Loucy (cell line): Measurements from ENCODE around the gene PDK2.
A peak's percentile ranks its signal among the peaks of the same experiment; 100 is the strongest.

Experiments used
- H2AFZ ChIP-seq: fragments of 200-600 bp; sonication (generic); 2 replicates; pipeline ENCODE4 v1.6.0; 2016; ENCODE audit warnings: antibody characterized with exemption, mild to moderate bottlenecking, low read length, moderate library complexity
- H3F3A ChIP-seq: fragments of 200-600 bp; 2 replicates; pipeline ENCODE4 v1.6.0; 2016; ENCODE audit warnings: antibody characterized with exemption, low read depth, mild to moderate bottlenecking
- H3K27me3 ChIP-seq: fragments of 200-600 bp; sonication (generic); 2 replicates; pipeline ENCODE4 v1.6.1; 2014; ENCODE audit warnings: low read length, mild to moderate bottlenecking; ENCODE audit not compliant: insufficient read depth, poor library complexity, severe bottlenecking
- H3K36me3 ChIP-seq: fragments of 200-600 bp; sonication (generic); 2 replicates; pipeline ENCODE4 v1.6.1; 2016; ENCODE audit warnings: low read length; ENCODE audit not compliant: insufficient read depth
- H3K4me1 ChIP-seq: fragments of 200-600 bp; sonication (generic); 2 replicates; pipeline ENCODE4 v1.5.1; 2014; ENCODE audit warnings: low read length, mild to moderate bottlenecking; ENCODE audit not compliant: insufficient read depth, poor library complexity, severe bottlenecking
- H3K4me2 ChIP-seq: fragments of 200-600 bp; sonication (generic); 2 replicates; pipeline ENCODE4 v1.6.0; 2014; ENCODE audit warnings: antibody characterized with exemption, low read length, low read depth, mild to moderate bottlenecking; ENCODE audit not compliant: poor library complexity, severe bottlenecking
- H3K4me3 ChIP-seq: fragments of 200-600 bp; sonication (generic); 2 replicates; pipeline ENCODE4 v1.5.1; 2014; ENCODE audit warnings: low read length, mild to moderate bottlenecking, mixed read lengths; ENCODE audit not compliant: poor library complexity, severe bottlenecking
- H3K79me2 ChIP-seq: fragments of 200-600 bp; sonication (generic); 2 replicates; pipeline ENCODE4 v1.6.1; 2014; ENCODE audit warnings: low read length; ENCODE audit not compliant: insufficient read depth
- H3K9ac ChIP-seq: fragments of 200-600 bp; sonication (generic); 2 replicates; pipeline ENCODE4 v1.6.0; 2014; ENCODE audit warnings: mild to moderate bottlenecking, low read depth, low read length, moderate library complexity; ENCODE audit not compliant: poor library complexity, severe bottlenecking
- H3K9me2 ChIP-seq: fragments of 200-600 bp; sonication (generic); replicated peaks from 2 replicates; pipeline ENCODE4 v1.6.1; 2016; ENCODE audit warnings: low read depth, low read length, mixed read lengths
- H3K9me3 ChIP-seq: fragments of 200-600 bp; sonication (generic); 2 replicates; pipeline ENCODE4 v1.6.1; 2014; ENCODE audit warnings: mild to moderate bottlenecking, antibody characterized with exemption, low read length, low read depth; ENCODE audit not compliant: insufficient read depth
- H4K20me1 ChIP-seq: fragments of 200-600 bp; sonication (generic); 2 replicates; pipeline ENCODE4 v1.6.0; 2014; ENCODE audit warnings: antibody characterized with exemption, low read length, mild to moderate bottlenecking; ENCODE audit not compliant: insufficient read depth, poor library complexity, severe bottlenecking
- CTCF ChIP-seq: fragments of 200-600 bp; sonication (generic); conservative IDR thresholded peaks from 2 replicates; pipeline ENCODE4 v1.5.1; 2014; ENCODE audit warnings: mild to moderate bottlenecking, antibody characterized with exemption, low read length
- EZH2phosphoT487 ChIP-seq: fragments of 200-600 bp; IDR thresholded peaks from 2 replicates; pipeline ENCODE4 v1.6.1; 2018; ENCODE audit warnings: antibody characterized with exemption, mild to moderate bottlenecking, moderate library complexity, borderline replicate concordance

Gene PDK2

GRCh38 chr17:50114401-50114800, 19.2 kb downstream of the PDK2 start:
- H3K9ac ChIP-seq: no peak overlapping the region
- TF ChIP-seq EZH2phosphoT487 (no peak), CTCF (no peak)
- no peaks in the 10 kb centered on the region for H3K9me3 ChIP-seq
- H3K4me3 ChIP-seq: no peak overlapping the region
- no peak overlapping the region for H3K4me2 ChIP-seq
- no peaks in the 10 kb centered on the region for H3K4me1 ChIP-seq
- H3K36me3 ChIP-seq: peaks cover 6% of the 10 kb centered on the region; the same call in 1 of the 2 replicates
- H3F3A ChIP-seq: no peaks in the 10 kb centered on the region
- H2AFZ ChIP-seq: no peak overlapping the region
- H4K20me1 ChIP-seq: no peaks in the 10 kb centered on the region
- H3K79me2 ChIP-seq: no peaks in the 10 kb centered on the region
- H3K27me3 ChIP-seq: no peaks in the 10 kb centered on the region
- H3K9me2 ChIP-seq: no peaks in the 10 kb centered on the region

GRCh38 chr17:50114849-50115357, 19.8 kb downstream of the PDK2 start:
- peaks cover 4% of the 10 kb centered on the region; the same call in 1 of the 2 replicates for H3K36me3 ChIP-seq
- TF ChIP-seq CTCF: peak; percentile 92
- TF ChIP-seq EZH2phosphoT487: no peak
- H3K9me3 ChIP-seq: no peaks in the 10 kb centered on the region
- no peak overlapping the region for H3K4me3 ChIP-seq
- H2AFZ ChIP-seq: no peak overlapping the region
- H3K9ac ChIP-seq: no peak overlapping the region
- no peaks in the 10 kb centered on the region for H3K9me2 ChIP-seq
- no peaks in the 10 kb centered on the region for H3K79me2 ChIP-seq
- H3K27me3 ChIP-seq: no peaks in the 10 kb centered on the region
- no peaks in the 10 kb centered on the region for H3K4me1 ChIP-seq
- no peaks in the 10 kb centered on the region for H3F3A ChIP-seq
- no peak overlapping the region for H3K4me2 ChIP-seq
- no peaks in the 10 kb centered on the region for H4K20me1 ChIP-seq

- no peaks in the 10 kb centered on the region for H3K9me2 ChIP-seq
- no peak overlapping the region for H3K9ac ChIP-seq
- H2AFZ ChIP-seq: no peak overlapping the region
- no peaks in the 10 kb centered on the region for H3K9me3 ChIP-seq
- H4K20me1 ChIP-seq: no peaks in the 10 kb centered on the region
- no peaks in the 10 kb centered on the region for H3K79me2 ChIP-seq
- H3F3A ChIP-seq: no peaks in the 10 kb centered on the region
- H3K4me2 ChIP-seq: no peak overlapping the region
- no peaks in the 10 kb centered on the region for H3K36me3 ChIP-seq
- no peaks in the 10 kb centered on the region for H3K27me3 ChIP-seq
- H3K4me3 ChIP-seq: no peak overlapping the region
- TF ChIP-seq CTCF (no peak), EZH2phosphoT487 (no peak)
- no peaks in the 10 kb centered on the region for H3K4me1 ChIP-seq
Observed at GRCh38 chr17:50115756-50116155, 20.6 kb downstream of the PDK2 start.
